Measurements from ENCODE around the gene TRMU.
A peak's percentile ranks its signal among the peaks of the same experiment; 100 is the strongest.

Gene TRMU

DNA sequence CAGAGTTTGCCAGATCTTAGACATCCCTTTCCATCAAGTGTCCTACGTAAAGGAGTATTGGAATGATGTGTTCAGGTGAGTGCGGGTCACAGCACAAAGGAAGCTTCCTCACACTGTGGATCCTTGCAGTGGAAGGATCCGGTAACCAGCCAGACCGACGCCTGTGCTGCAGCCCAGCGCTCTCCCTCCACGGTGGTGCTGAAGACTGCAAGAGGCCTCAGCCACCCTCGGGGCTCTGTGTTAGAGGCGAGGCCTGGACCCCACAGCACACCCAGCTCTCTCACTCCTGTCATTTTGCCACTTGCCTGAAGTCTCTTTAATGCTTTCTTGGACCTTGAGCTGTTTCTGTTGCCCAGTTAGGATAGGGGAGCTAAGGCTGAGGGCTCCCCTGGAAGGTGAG lies 2.4 kb downstream of the TRMU start:
- no peak for DNase-seq

DNA sequence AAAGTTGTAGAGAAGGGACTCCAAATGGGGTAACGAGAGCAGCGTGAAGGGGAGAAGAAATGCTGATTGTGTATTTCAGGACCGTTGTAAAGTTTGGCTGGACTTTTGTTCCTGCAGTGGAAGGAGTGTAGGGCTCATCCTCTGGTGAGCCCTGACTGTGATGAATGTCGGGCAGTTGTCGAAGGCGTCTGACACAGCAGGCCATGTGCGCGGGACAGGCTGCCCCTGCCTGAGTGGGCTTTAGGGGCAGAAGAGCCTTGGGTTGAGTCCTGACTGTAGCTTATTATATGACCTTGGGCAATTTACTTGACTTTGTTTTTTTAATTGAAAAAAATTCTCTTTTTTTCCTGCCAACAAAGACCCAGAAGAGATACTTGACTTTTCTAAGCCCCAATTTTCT lies 3.1 kb downstream of the TRMU start:
- DNase-seq, result no peak

DNA sequence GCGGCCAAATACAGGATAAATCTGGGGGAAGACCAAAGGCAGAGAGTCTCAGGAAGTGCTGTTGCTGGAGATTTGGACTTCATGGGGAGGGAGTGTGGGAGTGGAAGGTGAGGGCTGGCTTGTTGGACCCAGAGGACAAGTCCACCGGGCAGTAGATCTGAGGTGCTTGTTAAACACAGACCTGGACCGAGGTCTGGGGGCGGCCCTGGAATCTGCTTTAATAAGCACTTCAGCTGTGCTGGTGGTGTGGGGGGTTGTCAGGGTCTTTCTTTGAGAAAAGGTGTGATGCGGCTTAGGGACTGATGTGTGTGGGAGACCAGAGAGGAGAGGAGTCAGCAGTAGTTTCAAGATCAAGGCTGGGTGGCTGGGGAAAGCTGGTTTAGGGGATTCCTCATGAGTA lies 4.4 kb downstream of the TRMU start:
- no peak for DNase-seq

DNA sequence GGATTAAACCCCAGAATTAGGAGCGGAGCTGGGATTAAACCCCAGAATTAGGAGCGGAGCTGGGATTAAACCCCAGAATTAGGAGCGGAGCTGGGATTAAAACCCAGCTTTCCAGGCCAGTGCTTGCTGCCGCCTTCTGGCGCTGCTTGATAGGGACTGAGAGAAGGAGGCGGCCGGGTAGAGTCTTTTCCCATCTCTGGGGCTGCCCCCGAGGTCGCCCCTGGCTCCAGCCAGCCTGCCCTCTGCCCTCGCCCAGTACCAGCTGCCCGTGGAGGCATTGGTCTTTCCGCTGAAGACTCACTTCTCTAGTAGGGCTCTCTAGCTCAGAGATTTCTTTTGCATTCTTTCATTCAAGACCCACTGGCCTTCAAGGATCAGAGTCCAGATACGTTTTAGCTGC lies 5.2 kb downstream of the TRMU start:
- no peak for DNase-seq

DNA sequence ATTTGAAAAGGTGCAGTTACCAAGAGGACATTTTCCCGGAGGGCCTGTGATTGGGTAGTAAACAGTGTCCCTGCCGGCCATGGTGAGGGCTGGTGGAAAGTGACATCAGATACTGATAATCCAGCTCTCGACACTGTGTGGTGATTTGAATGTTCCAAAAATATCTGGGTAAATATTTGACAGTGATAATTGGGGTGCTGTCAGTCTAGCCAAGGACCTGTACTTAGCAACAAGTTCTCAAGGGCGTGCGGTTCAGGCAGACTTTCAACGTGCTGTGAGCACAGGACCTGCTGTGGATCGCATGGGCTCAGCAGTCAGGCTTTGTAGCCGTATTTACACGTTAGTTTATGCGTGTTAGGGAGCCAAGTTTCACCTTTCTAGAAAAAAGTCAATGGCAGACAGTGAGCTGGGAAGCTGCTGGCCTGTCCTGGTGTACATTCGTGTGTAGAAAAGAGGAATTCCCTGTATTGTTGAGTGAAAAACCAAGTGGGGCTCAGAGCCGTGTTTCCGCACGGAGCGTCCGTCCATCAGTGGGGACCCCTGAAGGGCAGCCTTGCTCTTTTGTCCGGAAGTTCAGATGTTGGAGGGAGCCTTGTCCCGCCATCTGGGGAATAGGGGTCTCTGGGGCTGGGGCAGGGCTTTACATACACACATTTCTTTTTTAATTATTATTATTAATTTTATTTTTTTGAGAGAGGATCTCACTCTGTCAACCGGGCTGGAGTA lies 11.3 kb downstream of the TRMU start:
- no peak for DNase-seq

DNA sequence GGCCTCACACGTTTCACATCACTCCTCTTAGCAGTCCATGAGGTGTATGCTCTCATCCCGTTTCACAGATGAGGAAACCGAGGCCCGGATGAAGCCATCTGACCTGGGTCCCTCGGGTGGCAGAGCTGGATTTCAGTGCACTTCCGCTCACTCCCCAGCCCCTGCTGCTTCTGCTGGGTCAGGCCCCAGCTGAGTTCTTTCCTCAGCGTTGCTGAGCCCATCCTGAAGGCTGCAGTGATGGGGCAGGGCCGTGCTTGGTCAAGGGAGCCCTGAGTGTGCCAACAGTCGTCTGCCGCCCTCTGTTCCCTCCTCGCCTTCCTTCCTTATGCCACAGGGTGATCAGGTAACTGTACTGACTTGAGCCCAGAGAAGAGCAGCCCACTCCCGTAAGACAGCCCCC lies 12.1 kb downstream of the TRMU start:
- no peak for DNase-seq

DNA sequence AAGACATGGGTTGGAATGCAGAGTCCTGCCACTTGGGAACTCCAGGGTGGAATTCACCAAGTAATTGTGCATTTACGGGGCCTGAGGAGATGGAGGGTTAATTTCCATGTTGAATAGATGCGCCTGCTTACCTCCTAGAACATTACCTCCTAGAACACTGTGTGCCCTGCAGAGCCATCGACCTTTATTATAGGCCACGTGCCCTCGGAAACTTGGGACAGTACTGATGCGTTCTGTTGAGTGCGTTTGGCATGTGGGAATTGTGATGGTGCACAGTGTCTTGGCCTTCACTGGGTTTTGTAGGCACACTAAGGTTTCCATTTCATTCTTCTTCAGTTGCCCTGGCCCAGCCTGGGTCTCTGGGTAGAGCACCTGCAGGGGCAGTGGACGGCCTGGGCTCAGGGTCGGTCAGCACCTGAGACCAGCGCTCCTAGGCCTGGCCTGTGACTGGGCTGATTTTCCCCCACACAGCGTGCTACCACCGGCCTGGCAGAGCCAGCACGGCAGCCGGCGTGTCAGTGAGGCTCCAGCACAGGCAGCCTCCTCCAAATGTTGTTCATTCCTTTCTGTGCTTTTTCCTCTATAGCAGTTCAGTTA lies 12.7 kb downstream of the TRMU start:
- no peak for DNase-seq

DNA sequence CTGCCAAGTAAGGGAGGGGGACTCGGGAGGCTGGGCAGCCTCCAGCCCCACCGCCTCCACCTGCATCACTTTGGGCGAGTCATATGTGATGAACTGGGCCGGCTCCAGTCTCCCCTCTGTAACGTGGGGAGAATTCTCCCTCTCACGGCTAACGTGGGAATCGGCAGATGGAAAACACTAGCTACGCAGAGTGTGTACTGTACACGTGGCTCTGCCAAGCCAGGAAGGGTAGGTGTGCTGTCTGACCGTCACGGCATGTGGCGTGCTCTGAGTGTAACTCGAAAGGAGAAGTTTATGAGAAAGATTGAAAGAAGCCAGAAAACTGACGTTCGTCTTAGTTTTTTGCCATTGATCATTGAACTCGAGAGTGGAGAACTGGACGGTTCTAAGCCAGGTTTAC lies 13.7 kb downstream of the TRMU start:
- no peak for DNase-seq

DNA sequence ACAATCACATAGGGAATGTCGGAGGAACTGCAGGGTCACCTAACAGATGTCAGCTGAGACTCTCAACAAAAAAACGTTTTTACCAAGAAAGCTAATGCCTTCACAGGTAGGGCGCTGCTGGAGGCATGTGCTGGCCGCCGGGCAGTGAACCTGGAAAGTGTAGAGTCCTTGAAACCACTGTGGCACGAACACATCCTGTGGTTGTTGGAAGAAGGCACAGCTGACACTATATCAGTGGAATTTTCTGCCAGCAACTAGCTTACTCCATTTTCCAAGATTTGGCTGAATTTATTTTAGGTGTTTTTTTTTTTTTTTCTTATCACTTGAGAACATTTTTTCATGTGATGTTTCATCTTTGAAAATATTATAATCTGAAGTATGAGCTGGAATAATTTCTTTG lies 14.2 kb downstream of the TRMU start:
- DNase-seq, result no peak

DNA sequence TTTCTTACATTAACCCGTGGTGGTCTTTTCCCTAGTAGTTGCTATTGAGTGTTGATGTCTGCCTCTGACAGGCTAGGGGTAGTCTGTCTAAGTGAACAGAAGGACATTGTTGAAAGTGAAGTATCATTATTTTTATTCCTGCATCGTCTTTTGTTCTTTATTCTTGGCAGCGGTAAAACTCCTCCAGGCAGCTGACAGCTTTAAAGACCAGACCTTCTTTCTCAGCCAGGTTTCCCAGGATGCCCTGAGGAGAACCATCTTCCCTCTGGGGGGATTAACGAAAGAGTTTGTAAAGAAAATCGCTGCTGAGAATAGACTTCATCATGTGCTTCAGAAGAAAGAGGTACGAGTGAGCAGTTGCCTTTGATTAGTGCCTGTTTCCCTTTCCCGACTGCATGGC lies 14.6 kb downstream of the TRMU start:
- DNase-seq, result no peak

DNA sequence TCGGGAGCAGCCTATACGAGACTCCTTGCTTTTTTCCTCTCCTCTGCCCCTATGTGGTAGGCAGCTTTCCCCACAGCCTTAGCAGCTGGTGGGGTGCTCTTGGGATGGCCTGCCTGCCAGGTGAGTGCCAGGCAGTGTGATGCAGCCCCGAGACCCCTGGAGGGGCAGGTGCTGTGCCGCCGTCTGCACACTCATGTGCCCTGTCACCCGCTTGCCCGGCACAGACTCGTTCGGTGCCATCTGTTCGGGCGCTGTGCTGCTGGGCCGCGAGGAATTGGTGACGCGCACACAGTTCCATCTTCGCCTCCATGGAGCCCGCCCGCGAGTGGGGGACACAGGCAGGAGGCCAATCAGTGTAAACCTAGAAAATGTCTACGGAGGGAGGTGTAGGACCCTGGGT lies 15.1 kb downstream of the TRMU start:
- no peak for DNase-seq

GRCh38 chr22:46351131-46351735 lies 15.7 kb downstream of the TRMU start:
- DNase-seq, result no peak

DNA sequence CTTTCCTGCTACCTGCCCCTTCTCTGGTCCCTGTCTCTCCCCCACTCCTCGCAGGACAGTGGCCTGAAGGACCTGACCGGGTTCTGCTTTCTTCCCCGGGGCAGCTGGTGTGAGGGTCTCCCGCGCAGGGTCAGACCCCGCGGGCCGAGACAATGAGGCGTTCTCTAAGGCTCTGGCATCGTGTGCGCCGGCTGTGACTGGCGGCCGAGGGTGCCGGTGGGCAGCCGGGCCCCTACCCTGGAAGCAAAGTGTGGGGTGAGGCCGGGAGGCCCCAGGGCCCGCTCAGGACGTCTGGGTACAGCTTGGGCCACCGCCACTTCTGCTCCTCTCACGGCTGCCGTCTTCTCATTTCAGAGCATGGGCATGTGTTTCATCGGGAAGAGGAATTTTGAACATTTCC lies 16.3 kb downstream of the TRMU start:
- no peak for DNase-seq

DNA sequence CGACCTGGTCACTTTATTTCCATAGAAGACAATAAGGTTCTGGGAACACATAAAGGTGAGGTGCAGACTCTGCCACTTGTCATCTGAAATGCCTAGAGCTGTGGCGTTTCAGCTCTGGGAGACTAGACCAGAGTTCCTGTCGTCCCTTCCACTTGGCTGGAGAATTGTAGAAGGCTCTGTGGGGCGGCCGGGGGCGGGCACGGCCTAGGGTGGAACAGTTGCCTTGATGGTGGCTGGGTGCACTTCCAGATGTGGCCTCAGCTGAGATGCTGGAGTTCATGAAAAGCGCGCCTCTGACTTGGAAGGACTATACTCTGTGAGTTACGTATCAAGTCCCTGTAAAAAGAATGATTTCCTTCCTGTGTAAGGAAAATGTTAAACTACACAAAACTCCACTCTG lies 16.8 kb downstream of the TRMU start:
- no peak for DNase-seq

DNA sequence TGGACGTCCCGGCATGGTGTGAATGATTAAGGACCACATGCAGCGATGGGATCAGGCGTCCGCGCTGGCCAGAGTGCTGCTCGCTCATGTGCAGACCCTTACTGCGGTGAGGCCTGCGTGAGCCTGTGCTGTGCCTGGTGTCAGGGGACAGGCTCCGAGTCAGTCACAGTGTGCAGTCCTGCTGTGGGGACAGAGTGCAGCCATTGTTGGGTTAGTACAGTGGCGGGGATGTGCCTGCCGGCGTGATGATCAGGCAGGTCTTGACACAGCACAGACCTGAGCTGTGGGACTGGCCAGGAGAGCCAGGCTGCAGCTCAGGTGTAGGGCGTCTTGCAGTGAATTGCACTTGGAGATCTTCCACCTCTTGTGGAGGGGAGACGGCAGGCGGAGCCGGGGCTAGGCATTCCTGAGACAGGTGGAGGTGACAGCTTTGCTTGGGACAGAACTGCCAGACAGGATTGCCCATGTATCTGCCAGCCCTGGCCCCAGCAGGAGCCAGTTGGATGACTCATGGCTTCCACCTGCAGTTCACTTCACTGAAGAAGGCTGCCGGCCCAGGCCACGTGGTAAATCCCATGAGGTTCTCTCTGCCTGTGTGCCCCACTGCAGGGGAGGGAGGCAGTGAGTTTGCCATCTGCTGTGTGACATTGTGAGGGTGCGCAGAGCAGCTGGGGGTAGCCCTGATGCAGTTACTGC lies 17.3 kb downstream of the TRMU start:
- DNase-seq, result no peak

DNA sequence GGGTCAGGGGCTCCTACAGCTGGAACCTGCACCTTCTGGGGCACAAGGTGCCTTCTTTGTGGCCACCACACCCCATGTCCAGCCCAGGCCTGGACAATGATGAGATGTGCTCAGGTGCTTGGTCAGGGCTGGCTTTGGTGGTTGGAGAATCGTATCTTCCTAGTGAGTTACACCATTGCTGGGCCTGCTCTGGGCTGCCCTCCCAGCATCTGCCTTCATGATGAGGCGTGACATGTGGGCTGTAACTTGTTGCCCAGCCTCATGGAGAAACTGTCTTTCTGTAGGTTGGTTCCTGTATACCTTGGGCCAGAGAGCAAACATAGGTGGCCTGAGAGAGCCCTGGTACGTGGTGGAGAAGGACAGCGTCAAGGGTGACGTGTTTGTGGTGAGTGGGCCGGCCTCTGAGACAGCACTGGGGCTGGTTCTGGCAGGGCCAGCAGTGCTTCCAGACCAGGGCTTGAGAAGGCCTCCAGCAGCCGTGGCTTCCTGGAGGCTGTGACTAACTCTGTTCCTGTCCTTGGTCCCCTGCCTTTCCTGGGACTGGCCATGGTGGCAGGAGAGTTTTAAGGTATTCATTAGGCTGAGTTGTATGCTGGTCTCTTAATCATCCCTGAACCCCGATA lies 18.1 kb downstream of the TRMU start:
- no peak for DNase-seq

GRCh38 chr22:46354176-46354992 lies 18.9 kb downstream of the TRMU start:
- no peak for DNase-seq

DNA sequence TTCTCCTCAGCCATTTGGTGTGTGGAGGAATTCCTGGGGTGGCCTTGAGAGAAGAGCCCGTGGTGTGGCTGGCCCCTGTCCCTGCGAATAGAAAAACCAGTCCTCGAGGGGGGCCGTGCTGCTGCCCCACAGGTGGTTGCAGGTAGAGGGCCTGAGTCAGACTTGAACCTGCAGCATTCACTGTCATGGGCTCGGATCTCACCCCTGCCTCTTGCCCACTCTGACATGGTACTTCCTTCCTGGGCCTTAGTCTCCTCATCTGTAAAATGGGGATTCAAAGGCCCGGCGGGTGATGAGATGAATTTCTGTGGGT lies 19.4 kb downstream of the TRMU start:
- DNase-seq, result no peak

DNA sequence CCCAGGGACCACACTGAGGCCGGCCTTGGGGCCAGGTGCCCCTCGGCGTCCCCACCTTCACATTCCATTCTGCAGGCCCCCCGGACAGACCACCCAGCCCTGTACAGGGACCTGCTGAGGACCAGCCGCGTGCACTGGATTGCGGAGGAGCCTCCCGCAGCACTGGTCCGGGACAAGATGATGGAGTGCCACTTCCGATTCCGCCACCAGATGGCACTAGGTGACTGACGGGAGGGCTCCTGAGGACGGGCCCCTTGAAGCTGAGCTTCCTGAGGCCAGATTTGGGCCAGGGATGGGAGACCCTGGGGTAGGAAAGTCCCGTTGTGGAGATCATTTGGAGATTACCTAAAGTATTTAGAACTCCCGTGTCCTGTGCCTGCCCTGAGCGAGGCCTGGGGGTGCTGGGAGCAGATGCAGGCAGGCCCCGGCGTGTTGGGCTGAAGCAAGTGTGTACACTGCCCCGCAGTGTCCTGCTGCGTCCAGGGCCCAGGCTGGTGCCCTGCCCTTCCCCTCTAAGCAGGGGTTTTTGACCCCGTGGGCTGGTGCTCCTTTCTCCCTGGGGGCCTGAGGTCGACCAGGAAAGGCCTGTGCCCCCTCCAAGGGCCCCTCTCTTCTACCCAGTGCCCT lies 20.0 kb downstream of the TRMU start:
- DNase-seq, result peak; percentile 58

- no peak for DNase-seq
These were observed 20.5 kb downstream of the TRMU start for GRCh38 chr22:46355996-46356471.

- DNase-seq, result no peak
These were observed 21.3 kb downstream of the TRMU start for GRCh38 chr22:46356496-46357480.
